ENCODE measurements around the gene TBX20. TPM values are rescaled to one million over a fixed set of nuclear protein-coding genes. Genes with fewer than 3 reads are reported as not detected.
"Not testable (repeated sequence)": the region's sequence is repeated elsewhere in the genome, so short reads cannot be mapped to it uniquely, and the experiment has no call there.

The TBX20 gene
- polyA plus RNA-seq, 1 experiment, result not detected

GRCh38 chr7:35190146-35190773 lies 63.6 kb downstream of the TBX20 start:
- CTCF ChIA-PET, result interaction anchor here (1.5 kb wide), 1 partner anchor 434 kb away, joined by 10 read pairs; no protein-coding TSS in a partner anchor

GRCh38 chr7:35186751-35187150 lies 67.1 kb downstream of the TBX20 start:
- H3K27ac ChIP-seq (ENCODE audit: low read depth, low read length); POLR2A ChIA-PET; DNase-seq (ENCODE audit: low read depth, low spot score); H3K9me3 ChIP-seq (ENCODE audit: control insufficient read depth, insufficient read depth, low read length); H3K27me3 ChIP-seq (ENCODE audit: control insufficient read depth, insufficient read depth, low read length): not testable (repeated sequence)
- H3K4me3 ChIP-seq (ENCODE audit: low read depth, low read length), result peak overlapping the region; percentile 54
- CTCF ChIA-PET, result interaction anchor here (1.2 kb wide), 1 partner anchor 437 kb away, joined by 3 read pairs; no protein-coding TSS in a partner anchor

More at GRCh38 chr7:35190146-35190773, 63.6 kb downstream of the TBX20 start:
- H3K9me3 ChIP-seq (ENCODE audit: control insufficient read depth, insufficient read depth, low read length); H3K4me3 ChIP-seq (ENCODE audit: low read depth, low read length); H3K27me3 ChIP-seq (ENCODE audit: control insufficient read depth, insufficient read depth, low read length); DNase-seq (ENCODE audit: low read depth, low spot score); H3K27ac ChIP-seq (ENCODE audit: low read depth, low read length); POLR2A ChIA-PET: not testable (repeated sequence)

GRCh38 chr7:35185908-35186731 lies 67.8 kb downstream of the TBX20 start:
- Histone ChIP-seq H3K27me3 (ENCODE audit: control insufficient read depth, insufficient read depth, low read length) (no peaks in the 10 kb centered on the region), H3K9me3 (ENCODE audit: control insufficient read depth, insufficient read depth, low read length) (no peaks in the 10 kb centered on the region), H3K27ac (ENCODE audit: low read depth, low read length) (no peak overlapping the region), H3K4me3 (ENCODE audit: low read depth, low read length) (peak overlapping the region; percentile 54)
- CTCF ChIA-PET, result interaction anchor here (0.7 to 1.2 kb wide), 3 partner anchors 326 to 1256 kb away, joined by 3 read pairs; no protein-coding TSS in a partner anchor
- no peak for DNase-seq (ENCODE audit: low read depth, low spot score)
- TF ChIP-seq CTCF (IDR thresholded peaks at IDR 0.05; ENCODE audit: low read depth, low read length), result peak; percentile 22; the same call in 1 of the 2 replicates
- POLR2A ChIA-PET, result no interaction called here

GRCh38 chr7:35185578-35185907 lies 68.4 kb downstream of the TBX20 start:
- DNase-seq (ENCODE audit: low read depth, low spot score); POLR2A ChIA-PET; H3K27me3 ChIP-seq (ENCODE audit: control insufficient read depth, insufficient read depth, low read length); H3K9me3 ChIP-seq (ENCODE audit: control insufficient read depth, insufficient read depth, low read length); H3K27ac ChIP-seq (ENCODE audit: low read depth, low read length): not testable (repeated sequence)
- CTCF ChIA-PET, result interaction anchor here (0.7 to 1.2 kb wide), 3 partner anchors 326 to 1255 kb away, joined by 3 read pairs; no protein-coding TSS in a partner anchor
- H3K4me3 ChIP-seq (ENCODE audit: low read depth, low read length), result peak overlapping the region; percentile 54

- POLR2A ChIA-PET; DNase-seq (ENCODE audit: low read depth, low spot score); H3K9me3 ChIP-seq (ENCODE audit: control insufficient read depth, insufficient read depth, low read length); H3K4me3 ChIP-seq (ENCODE audit: low read depth, low read length); H3K27me3 ChIP-seq (ENCODE audit: control insufficient read depth, insufficient read depth, low read length); H3K27ac ChIP-seq (ENCODE audit: low read depth, low read length); CTCF ChIA-PET: not testable (repeated sequence)
Observed at GRCh38 chr7:35184961-35185360, 68.9 kb downstream of the TBX20 start.

GRCh38 chr7:35183873-35184503 lies 69.9 kb downstream of the TBX20 start:
- H3K9me3 ChIP-seq (ENCODE audit: control insufficient read depth, insufficient read depth, low read length); DNase-seq (ENCODE audit: low read depth, low spot score); POLR2A ChIA-PET; H3K27ac ChIP-seq (ENCODE audit: low read depth, low read length); H3K27me3 ChIP-seq (ENCODE audit: control insufficient read depth, insufficient read depth, low read length); H3K4me3 ChIP-seq (ENCODE audit: low read depth, low read length): not testable (repeated sequence)
- CTCF ChIA-PET, result interaction anchor here (1.0 kb wide), 1 partner anchor 240 kb away, joined by 3 read pairs; no protein-coding TSS in a partner anchor

- DNase-seq (ENCODE audit: low read depth, low spot score); H3K4me3 ChIP-seq (ENCODE audit: low read depth, low read length); H3K27ac ChIP-seq (ENCODE audit: low read depth, low read length); CTCF ChIA-PET; H3K9me3 ChIP-seq (ENCODE audit: control insufficient read depth, insufficient read depth, low read length); H3K27me3 ChIP-seq (ENCODE audit: control insufficient read depth, insufficient read depth, low read length); POLR2A ChIA-PET: not testable (repeated sequence)
Observed at GRCh38 chr7:35180665-35181064, 73.2 kb downstream of the TBX20 start.

- H3K4me3 ChIP-seq (ENCODE audit: low read depth, low read length); H3K27ac ChIP-seq (ENCODE audit: low read depth, low read length); DNase-seq (ENCODE audit: low read depth, low spot score); H3K9me3 ChIP-seq (ENCODE audit: control insufficient read depth, insufficient read depth, low read length); POLR2A ChIA-PET; H3K27me3 ChIP-seq (ENCODE audit: control insufficient read depth, insufficient read depth, low read length); CTCF ChIA-PET: not testable (repeated sequence)
Observed at GRCh38 chr7:35173176-35173575, 80.7 kb downstream of the TBX20 start.

GRCh38 chr7:35172131-35172530 lies 81.8 kb downstream of the TBX20 start:
- H3K27me3 ChIP-seq (ENCODE audit: control insufficient read depth, insufficient read depth, low read length); H3K9me3 ChIP-seq (ENCODE audit: control insufficient read depth, insufficient read depth, low read length); CTCF ChIA-PET; POLR2A ChIA-PET; H3K4me3 ChIP-seq (ENCODE audit: low read depth, low read length); H3K27ac ChIP-seq (ENCODE audit: low read depth, low read length); DNase-seq (ENCODE audit: low read depth, low spot score): not testable (repeated sequence)

GRCh38 chr7:35167658-35168057 lies 86.2 kb downstream of the TBX20 start:
- CTCF ChIA-PET, result not testable (repeated sequence)

GRCh38 chr7:35167158-35167557 lies 86.7 kb downstream of the TBX20 start:
- H3K9me3 ChIP-seq (ENCODE audit: control insufficient read depth, insufficient read depth, low read length); H3K27ac ChIP-seq (ENCODE audit: low read depth, low read length); H3K4me3 ChIP-seq (ENCODE audit: low read depth, low read length); DNase-seq (ENCODE audit: low read depth, low spot score); POLR2A ChIA-PET; H3K27me3 ChIP-seq (ENCODE audit: control insufficient read depth, insufficient read depth, low read length); CTCF ChIA-PET: not testable (repeated sequence)

More at GRCh38 chr7:35167658-35168057, 86.2 kb downstream of the TBX20 start:
- H3K27ac ChIP-seq (ENCODE audit: low read depth, low read length); POLR2A ChIA-PET; H3K27me3 ChIP-seq (ENCODE audit: control insufficient read depth, insufficient read depth, low read length); DNase-seq (ENCODE audit: low read depth, low spot score); H3K4me3 ChIP-seq (ENCODE audit: low read depth, low read length); H3K9me3 ChIP-seq (ENCODE audit: control insufficient read depth, insufficient read depth, low read length): not testable (repeated sequence)

Measured in AG04450 (cell line).